Neuron (in vitro differentiated cells): ENCODE measurements around the gene GALNT5.

Source experiments
- H2AFZ ChIP-seq: one replicate; pipeline ENCODE4 v1.6.1; 2013; ENCODE audit warnings: low read depth, mild to moderate bottlenecking, inconsistent platforms, low read length, moderate library complexity
- H3K27me3 ChIP-seq: one replicate; pipeline ENCODE4 v1.6.1; 2013; ENCODE audit warnings: low read length; ENCODE audit not compliant: insufficient read depth
- H3K36me3 ChIP-seq: one replicate; pipeline ENCODE4 v1.6.1; 2013; ENCODE audit warnings: low read length; ENCODE audit not compliant: insufficient read depth
- H3K4me1 ChIP-seq: one replicate; pipeline ENCODE4 v1.6.1; 2013; ENCODE audit warnings: low read length; ENCODE audit not compliant: insufficient read depth
- H3K4me3 ChIP-seq: 2 replicates; pipeline ENCODE4 v1.5.1; 2013; ENCODE audit warnings: mild to moderate bottlenecking, low read length, moderate library complexity
- H3K9me3 ChIP-seq: one replicate; pipeline ENCODE4 v1.6.1; 2013; ENCODE audit warnings: low read length

The GALNT5 gene

DNA sequence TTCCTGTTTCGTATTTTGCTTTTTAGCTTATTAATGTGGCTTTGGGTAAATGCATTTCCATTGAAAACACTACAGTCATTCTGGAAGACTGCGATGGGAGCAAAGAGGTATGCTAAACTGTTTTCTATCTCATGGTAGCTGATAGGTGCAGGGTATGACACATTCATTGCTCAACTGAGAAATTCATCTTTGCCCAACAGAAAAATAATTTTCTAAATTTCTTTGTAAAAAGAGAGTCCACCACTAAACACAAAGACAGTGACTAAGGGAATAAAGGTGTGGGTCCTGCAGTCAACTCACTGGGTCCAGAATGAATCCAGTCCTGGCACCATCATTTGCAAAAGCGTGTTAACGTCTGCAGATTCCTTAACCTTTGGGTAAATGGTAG lies 48.2 kb downstream of the GALNT5 start:
- H3K4me3 ChIP-seq: no peak overlapping the region
- no peaks in the 10 kb centered on the region for H3K9me3 ChIP-seq
- peaks cover 5% of the 10 kb centered on the region for H3K27me3 ChIP-seq
- no peak overlapping the region for H2AFZ ChIP-seq
- no peaks in the 10 kb centered on the region for H3K36me3 ChIP-seq
- H3K4me1 ChIP-seq: no peaks in the 10 kb centered on the region

- H3K36me3 ChIP-seq: no peaks in the 10 kb centered on the region
- no peak overlapping the region for H3K4me3 ChIP-seq
- no peaks in the 10 kb centered on the region for H3K4me1 ChIP-seq
- no peak overlapping the region for H2AFZ ChIP-seq
- peaks cover 7% of the 10 kb centered on the region for H3K27me3 ChIP-seq
- no peaks in the 10 kb centered on the region for H3K9me3 ChIP-seq
These were observed 49.5 kb downstream of the GALNT5 start for GRCh38 chr2:157307021-157307420.

- no peak overlapping the region for H2AFZ ChIP-seq
- H3K9me3 ChIP-seq: no peaks in the 10 kb centered on the region
- H3K27me3 ChIP-seq: peaks cover 2% of the 10 kb centered on the region
- H3K4me1 ChIP-seq: no peaks in the 10 kb centered on the region
- no peak overlapping the region for H3K4me3 ChIP-seq
- no peaks in the 10 kb centered on the region for H3K36me3 ChIP-seq
These were observed 52.4 kb downstream of the GALNT5 start for GRCh38 chr2:157309878-157310277.

DNA sequence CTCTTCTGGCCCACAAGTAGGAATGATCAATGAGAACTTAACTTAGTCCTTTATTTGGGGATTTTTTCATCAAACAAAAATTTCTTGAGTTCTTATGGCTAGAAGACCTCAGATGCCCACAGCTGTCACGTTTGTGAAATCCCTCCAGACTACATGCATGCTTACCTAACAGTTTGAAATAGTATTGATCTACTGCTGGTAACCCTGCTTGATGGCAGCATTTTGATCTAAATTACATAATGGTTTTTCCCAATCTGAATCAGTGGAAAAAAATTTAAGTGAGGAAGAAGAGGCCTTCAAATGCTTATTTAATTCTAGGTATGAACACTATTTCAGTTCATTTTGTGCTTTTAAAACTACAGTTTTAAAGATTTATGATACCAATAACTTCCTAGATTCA lies 54.2 kb downstream of the GALNT5 start:
- no peaks in the 10 kb centered on the region for H3K9me3 ChIP-seq
- no peaks in the 10 kb centered on the region for H3K36me3 ChIP-seq
- H3K4me3 ChIP-seq: no peak overlapping the region
- H3K27me3 ChIP-seq: peaks cover 2% of the 10 kb centered on the region
- no peak overlapping the region for H2AFZ ChIP-seq
- H3K4me1 ChIP-seq: no peaks in the 10 kb centered on the region

GRCh38 chr2:157312866-157313486 lies 55.5 kb downstream of the GALNT5 start:
- H3K4me3 ChIP-seq: no peak overlapping the region
- H2AFZ ChIP-seq: no peak overlapping the region
- no peaks in the 10 kb centered on the region for H3K9me3 ChIP-seq
- H3K27me3 ChIP-seq: peaks cover 2% of the 10 kb centered on the region
- no peaks in the 10 kb centered on the region for H3K4me1 ChIP-seq
- H3K36me3 ChIP-seq: no peaks in the 10 kb centered on the region

DNA sequence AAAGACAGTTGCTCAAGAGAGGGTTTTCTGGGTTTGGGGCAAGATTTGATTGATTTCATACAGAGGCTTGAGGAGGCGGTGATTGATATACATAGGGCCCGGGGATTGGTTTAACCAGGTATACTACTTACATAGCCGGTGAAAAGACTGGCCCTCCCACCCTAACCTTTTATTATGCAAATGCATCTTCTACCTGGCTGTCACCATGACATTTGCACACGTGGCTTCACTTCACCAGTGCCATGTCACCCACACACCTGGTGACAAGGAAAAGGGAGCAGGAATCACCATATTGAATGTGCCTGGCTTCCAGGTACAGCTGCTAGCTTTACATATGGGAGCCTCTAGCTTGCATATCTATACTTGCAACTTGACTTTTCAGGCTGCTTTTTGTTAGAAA lies 58.4 kb downstream of the GALNT5 start:
- H3K36me3 ChIP-seq: no peaks in the 10 kb centered on the region
- peaks cover 2% of the 10 kb centered on the region for H3K27me3 ChIP-seq
- H3K9me3 ChIP-seq: no peaks in the 10 kb centered on the region
- no peak overlapping the region for H2AFZ ChIP-seq
- H3K4me3 ChIP-seq: no peak overlapping the region
- H3K4me1 ChIP-seq: no peaks in the 10 kb centered on the region

GRCh38 chr2:157318884-157319283 lies 61.4 kb downstream of the GALNT5 start:
- Histone ChIP-seq H3K27me3 (no peaks in the 10 kb centered on the region), H2AFZ (no peak overlapping the region), H3K4me3 (no peak overlapping the region), H3K36me3 (no peaks in the 10 kb centered on the region), H3K9me3 (no peaks in the 10 kb centered on the region), H3K4me1 (no peaks in the 10 kb centered on the region)

DNA sequence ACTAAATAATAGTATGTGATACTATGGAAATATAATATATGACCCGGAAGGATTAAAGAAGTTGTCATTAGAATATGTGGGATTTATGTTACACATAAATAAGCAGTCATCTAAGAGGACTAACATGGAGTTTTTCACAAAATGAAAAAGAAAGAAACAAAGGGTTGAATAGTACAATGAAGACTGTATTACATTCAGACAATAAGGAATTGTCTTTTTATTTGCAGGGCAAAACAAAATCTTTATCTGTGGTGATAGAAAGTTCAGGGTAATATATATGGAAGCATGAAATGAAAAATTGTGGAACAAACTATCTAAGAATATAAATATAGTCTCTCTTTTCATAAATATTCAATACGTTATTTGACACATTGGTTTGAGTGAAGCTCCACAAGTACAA lies 62.3 kb downstream of the GALNT5 start:
- Histone ChIP-seq H3K4me3 (no peak overlapping the region), H2AFZ (no peak overlapping the region), H3K9me3 (no peaks in the 10 kb centered on the region), H3K27me3 (no peaks in the 10 kb centered on the region), H3K4me1 (no peaks in the 10 kb centered on the region), H3K36me3 (no peaks in the 10 kb centered on the region)

DNA sequence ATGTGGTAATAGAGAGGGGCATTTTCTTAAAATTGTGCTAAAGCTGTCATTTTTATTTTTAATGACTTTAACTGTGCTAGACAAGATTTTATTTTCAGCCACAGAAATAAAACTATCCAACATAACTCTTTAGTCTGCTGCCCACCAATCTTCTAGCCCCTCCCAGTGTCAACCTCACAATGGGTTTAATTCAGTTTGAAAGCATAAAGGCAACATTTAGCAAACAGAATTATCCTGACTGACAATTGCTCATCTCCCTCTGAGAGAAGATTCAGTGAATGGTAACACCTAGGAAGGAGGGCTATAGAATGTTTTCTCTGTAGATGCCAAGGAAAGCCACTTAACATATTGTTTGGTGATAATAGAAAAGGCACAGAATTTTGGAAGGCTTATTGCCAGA lies 62.9 kb downstream of the GALNT5 start:
- Histone ChIP-seq H2AFZ (no peak overlapping the region), H3K9me3 (no peaks in the 10 kb centered on the region), H3K27me3 (no peaks in the 10 kb centered on the region), H3K4me1 (peaks cover 2% of the 10 kb centered on the region), H3K4me3 (no peak overlapping the region), H3K36me3 (no peaks in the 10 kb centered on the region)

GRCh38 chr2:157321466-157321865 lies 64.0 kb downstream of the GALNT5 start:
- H2AFZ ChIP-seq: no peak overlapping the region
- peaks cover 6% of the 10 kb centered on the region for H3K4me1 ChIP-seq
- no peaks in the 10 kb centered on the region for H3K27me3 ChIP-seq
- no peaks in the 10 kb centered on the region for H3K36me3 ChIP-seq
- no peak overlapping the region for H3K4me3 ChIP-seq
- H3K9me3 ChIP-seq: no peaks in the 10 kb centered on the region

GRCh38 chr2:157322432-157322831 lies 64.9 kb downstream of the GALNT5 start:
- H3K4me1 ChIP-seq: peaks cover 6% of the 10 kb centered on the region
- H3K9me3 ChIP-seq: no peaks in the 10 kb centered on the region
- no peak overlapping the region for H2AFZ ChIP-seq
- no peaks in the 10 kb centered on the region for H3K27me3 ChIP-seq
- H3K36me3 ChIP-seq: no peaks in the 10 kb centered on the region
- H3K4me3 ChIP-seq: no peak overlapping the region

- peaks cover 6% of the 10 kb centered on the region for H3K4me1 ChIP-seq
- H3K36me3 ChIP-seq: no peaks in the 10 kb centered on the region
- no peak overlapping the region for H2AFZ ChIP-seq
- no peak overlapping the region for H3K4me3 ChIP-seq
- H3K9me3 ChIP-seq: no peaks in the 10 kb centered on the region
- peaks cover 1% of the 10 kb centered on the region for H3K27me3 ChIP-seq
These were observed 66.9 kb downstream of the GALNT5 start for GRCh38 chr2:157324331-157324843.

GRCh38 chr2:157325786-157326185 lies 68.3 kb downstream of the GALNT5 start, which contains the start of gene ERMN:
TSS of gene ERMN (minus strand) at chr2:157325824. CDS start at chr2:157325642, 182 bp downstream.
- H3K4me3 ChIP-seq: no peak within 1 kb of the TSS
- no peak within 1 kb of the TSS for H2AFZ ChIP-seq
- H3K36me3 ChIP-seq: no peaks in the 10 kb centered on the region
- peaks cover 2% of the 10 kb centered on the region for H3K27me3 ChIP-seq
- H3K9me3 ChIP-seq: no peaks in the 10 kb centered on the region
- peaks cover 6% of the 10 kb centered on the region for H3K4me1 ChIP-seq

- no peak overlapping the region for H3K4me3 ChIP-seq
- H3K36me3 ChIP-seq: no peaks in the 10 kb centered on the region
- H3K27me3 ChIP-seq: peaks cover 2% of the 10 kb centered on the region
- H2AFZ ChIP-seq: no peak overlapping the region
- H3K9me3 ChIP-seq: no peaks in the 10 kb centered on the region
- peaks cover 6% of the 10 kb centered on the region for H3K4me1 ChIP-seq
These were observed 69.2 kb downstream of the GALNT5 start for GRCh38 chr2:157326698-157327097.
